Measurements from ENCODE around the gene PCDHGA9.
A peak's percentile ranks its signal among the peaks of the same experiment; 100 is the strongest.
"Not testable (repeated sequence)": the region's sequence is repeated elsewhere in the genome, so short reads cannot be mapped to it uniquely, and the experiment has no call there.

The PCDHGA9 gene

GRCh38 chr5:141383345-141383744 is 19.2 kb upstream of the PCDHGA9 start:
- no peak for DNase-seq (ENCODE audit: extremely low read depth in 1 of 2, low read depth in 1 of 2)

GRCh38 chr5:141384471-141385267 is 17.9 kb upstream of the PCDHGA9 start:
- no peak for DNase-seq (ENCODE audit: extremely low read depth in 1 of 2, low read depth in 1 of 2)

- DNase-seq (ENCODE audit: extremely low read depth in 1 of 2, low read depth in 1 of 2): not testable (repeated sequence)
Observed at GRCh38 chr5:141387557-141388311, 14.8 kb upstream of the PCDHGA9 start, which contains the start of gene PCDHGB4. TSS of gene PCDHGB4 (plus strand) at chr5:141387698. CDS start at chr5:141387885, 187 bp downstream.

- no peak for DNase-seq (ENCODE audit: extremely low read depth in 1 of 2, low read depth in 1 of 2)
Observed at GRCh38 chr5:141388661-141389060, 13.9 kb upstream of the PCDHGA9 start.

GRCh38 chr5:141389153-141390042 is 13.2 kb upstream of the PCDHGA9 start:
- DNase-seq (ENCODE audit: extremely low read depth in 1 of 2, low read depth in 1 of 2): no peak

GRCh38 chr5:141392429-141393198 is 10.0 kb upstream of the PCDHGA9 start, which contains the start of gene PCDHGA8:
TSS of gene PCDHGA8 (plus strand) at chr5:141392633. CDS start at chr5:141392814, 181 bp downstream.
- no peak for DNase-seq (ENCODE audit: extremely low read depth in 1 of 2, low read depth in 1 of 2)

GRCh38 chr5:141393267-141393666 is 9.3 kb upstream of the PCDHGA9 start:
- no peak for DNase-seq (ENCODE audit: extremely low read depth in 1 of 2, low read depth in 1 of 2)

GRCh38 chr5:141394401-141395187 is 8.0 kb upstream of the PCDHGA9 start:
- not testable (repeated sequence) for DNase-seq (ENCODE audit: extremely low read depth in 1 of 2, low read depth in 1 of 2)

- not testable (repeated sequence) for DNase-seq (ENCODE audit: extremely low read depth in 1 of 2, low read depth in 1 of 2)
Observed at GRCh38 chr5:141397756-141398551, 4.6 kb upstream of the PCDHGA9 start, which contains the start of gene PCDHGB5. TSS of gene PCDHGB5 (plus strand) at chr5:141397947. CDS start at chr5:141398128, 181 bp downstream.

GRCh38 chr5:141398608-141399007 is 4.0 kb upstream of the PCDHGA9 start:
- no peak for DNase-seq (ENCODE audit: extremely low read depth in 1 of 2, low read depth in 1 of 2)

- no peak for DNase-seq (ENCODE audit: extremely low read depth in 1 of 2, low read depth in 1 of 2)
Observed at GRCh38 chr5:141399555-141400258, 2.9 kb upstream of the PCDHGA9 start.

- DNase-seq (ENCODE audit: extremely low read depth in 1 of 2, low read depth in 1 of 2): no peak
Observed at GRCh38 chr5:141403387-141403786, 809 bp downstream of the PCDHGA9 start.

- DNase-seq (ENCODE audit: extremely low read depth in 1 of 2, low read depth in 1 of 2): not testable (repeated sequence)
Observed at GRCh38 chr5:141407790-141408505, 5.4 kb downstream of the PCDHGA9 start, which contains the start of gene PCDHGB6. TSS of gene PCDHGB6 (plus strand) at chr5:141408021. CDS start at chr5:141408203, 182 bp downstream.

GRCh38 chr5:141409598-141410306 is 7.2 kb downstream of the PCDHGA9 start:
- DNase-seq (ENCODE audit: extremely low read depth in 1 of 2, low read depth in 1 of 2): no peak

GRCh38 chr5:141411575-141411974 is 9.0 kb downstream of the PCDHGA9 start:
- no peak for DNase-seq (ENCODE audit: extremely low read depth in 1 of 2, low read depth in 1 of 2)

- peak in 1 of 2 donors; percentile 17 for DNase-seq (ENCODE audit: extremely low read depth in 1 of 2, low read depth in 1 of 2)
Observed at GRCh38 chr5:141412854-141413539, 10.4 kb downstream of the PCDHGA9 start, which contains the start of gene PCDHGA10. TSS of gene PCDHGA10 (plus strand) at chr5:141412987. CDS start at chr5:141413176, 189 bp downstream.

Measured in activated CD8-positive, alpha-beta memory T cell treated with anti-CD3 and anti-CD28 coated beads for 1 hour (primary cell).